ENCODE measurements around the gene SULT1C2.

Gene SULT1C2

GRCh38 chr2:108324531-108325255, 36.0 kb downstream of the SULT1C2 start:
- no peak for DNase-seq (ENCODE audit: low read depth)
- H3K4me3 ChIP-seq (ENCODE audit: low read depth, low read length): no peak overlapping the region
- TF ChIP-seq, protein P1, sequence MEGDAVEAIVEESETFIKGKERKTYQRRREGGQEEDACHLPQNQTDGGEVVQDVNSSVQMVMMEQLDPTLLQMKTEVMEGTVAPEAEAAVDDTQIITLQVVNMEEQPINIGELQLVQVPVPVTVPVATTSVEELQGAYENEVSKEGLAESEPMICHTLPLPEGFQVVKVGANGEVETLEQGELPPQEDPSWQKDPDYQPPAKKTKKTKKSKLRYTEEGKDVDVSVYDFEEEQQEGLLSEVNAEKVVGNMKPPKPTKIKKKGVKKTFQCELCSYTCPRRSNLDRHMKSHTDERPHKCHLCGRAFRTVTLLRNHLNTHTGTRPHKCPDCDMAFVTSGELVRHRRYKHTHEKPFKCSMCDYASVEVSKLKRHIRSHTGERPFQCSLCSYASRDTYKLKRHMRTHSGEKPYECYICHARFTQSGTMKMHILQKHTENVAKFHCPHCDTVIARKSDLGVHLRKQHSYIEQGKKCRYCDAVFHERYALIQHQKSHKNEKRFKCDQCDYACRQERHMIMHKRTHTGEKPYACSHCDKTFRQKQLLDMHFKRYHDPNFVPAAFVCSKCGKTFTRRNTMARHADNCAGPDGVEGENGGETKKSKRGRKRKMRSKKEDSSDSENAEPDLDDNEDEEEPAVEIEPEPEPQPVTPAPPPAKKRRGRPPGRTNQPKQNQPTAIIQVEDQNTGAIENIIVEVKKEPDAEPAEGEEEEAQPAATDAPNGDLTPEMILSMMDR (IDR thresholded peaks at IDR 0.05; ENCODE audit: low read depth, low read length): no peak
- TF ChIP-seq MAX (IDR thresholded peaks at IDR 0.05; ENCODE audit: low read depth, low read length): no peak
- TF ChIP-seq MYC (IDR thresholded peaks at IDR 0.05; ENCODE audit: low read depth, low read length): no peak
- no peak for TF ChIP-seq POLR2A (IDR thresholded peaks at IDR 0.05; ENCODE audit: extremely low read depth, insufficient read length)

DNA sequence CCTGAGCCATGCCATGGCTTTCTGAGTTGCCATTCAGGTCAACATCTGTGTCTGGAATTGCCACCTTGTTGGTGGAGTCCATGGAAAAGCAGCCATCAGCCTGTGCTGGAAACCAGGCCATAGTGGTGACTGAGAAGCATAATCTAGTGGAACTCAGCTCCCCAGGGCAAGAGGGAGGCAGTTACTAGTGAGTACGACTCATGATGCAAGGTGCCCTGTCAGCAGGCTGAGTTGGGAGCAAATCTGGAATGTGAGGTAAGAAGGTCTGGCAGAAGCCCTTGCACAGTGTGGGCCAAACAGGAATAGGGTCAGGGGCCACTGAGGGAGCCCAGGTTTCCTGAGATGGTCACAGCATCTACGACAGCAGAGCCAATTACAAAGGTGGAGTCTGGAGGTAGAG, 37.1 kb downstream of the SULT1C2 start:
- TF ChIP-seq, protein P1 (IDR thresholded peaks at IDR 0.05; ENCODE audit: low read depth, low read length): no peak
- TF ChIP-seq MAX (IDR thresholded peaks at IDR 0.05; ENCODE audit: low read depth, low read length): no peak
- no peak for TF ChIP-seq POLR2A (IDR thresholded peaks at IDR 0.05; ENCODE audit: extremely low read depth, insufficient read length)
- no peak for TF ChIP-seq MYC (IDR thresholded peaks at IDR 0.05; ENCODE audit: low read depth, low read length)
- no peak overlapping the region for H3K4me3 ChIP-seq (ENCODE audit: low read depth, low read length)
- no peak for DNase-seq (ENCODE audit: low read depth)

GRCh38 chr2:108329771-108330170, 41.1 kb downstream of the SULT1C2 start:
- no peak for DNase-seq (ENCODE audit: low read depth)
- TF ChIP-seq MAX (IDR thresholded peaks at IDR 0.05; ENCODE audit: low read depth, low read length) (no peak), POLR2A (IDR thresholded peaks at IDR 0.05; ENCODE audit: extremely low read depth, insufficient read length) (no peak), MYC (IDR thresholded peaks at IDR 0.05; ENCODE audit: low read depth, low read length) (no peak)
- TF ChIP-seq, protein P1 (IDR thresholded peaks at IDR 0.05; ENCODE audit: low read depth, low read length): no peak
- H3K4me3 ChIP-seq (ENCODE audit: low read depth, low read length): no peak overlapping the region

GRCh38 chr2:108330979-108331378, 42.3 kb downstream of the SULT1C2 start:
- H3K4me3 ChIP-seq (ENCODE audit: low read depth, low read length): no peak overlapping the region
- TF ChIP-seq MAX (IDR thresholded peaks at IDR 0.05; ENCODE audit: low read depth, low read length): no peak
- TF ChIP-seq, protein P1 (IDR thresholded peaks at IDR 0.05; ENCODE audit: low read depth, low read length): no peak
- TF ChIP-seq POLR2A (IDR thresholded peaks at IDR 0.05; ENCODE audit: extremely low read depth, insufficient read length): no peak
- no peak for TF ChIP-seq MYC (IDR thresholded peaks at IDR 0.05; ENCODE audit: low read depth, low read length)
- DNase-seq (ENCODE audit: low read depth): peak; percentile 68

DNA sequence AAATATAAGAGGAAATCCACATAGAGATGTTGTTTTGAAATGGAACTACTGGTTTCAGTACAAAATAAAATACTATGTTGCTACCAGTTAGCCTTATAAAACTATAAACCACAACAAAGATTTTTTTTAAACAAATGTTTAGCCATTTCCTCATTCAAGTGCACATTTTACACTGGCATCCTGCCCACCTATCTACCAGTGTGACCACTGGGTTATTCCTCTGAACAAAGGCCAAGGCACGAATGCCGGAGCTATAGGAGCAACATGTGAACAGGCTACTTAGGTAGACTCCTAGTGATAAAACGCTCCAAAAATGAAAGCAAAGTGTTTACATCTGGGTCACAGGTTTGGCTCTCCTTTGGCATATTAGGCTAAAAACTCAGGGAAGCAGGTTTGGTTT, 57.3 kb downstream of the SULT1C2 start:
- TF ChIP-seq MYC (IDR thresholded peaks at IDR 0.05; ENCODE audit: low read depth, low read length): no peak
- TF ChIP-seq POLR2A (IDR thresholded peaks at IDR 0.05; ENCODE audit: extremely low read depth, insufficient read length): no peak
- TF ChIP-seq, protein P1 (IDR thresholded peaks at IDR 0.05; ENCODE audit: low read depth, low read length): no peak
- TF ChIP-seq MAX (IDR thresholded peaks at IDR 0.05; ENCODE audit: low read depth, low read length): no peak
- no peak for DNase-seq (ENCODE audit: low read depth)
- H3K4me3 ChIP-seq (ENCODE audit: low read depth, low read length): no peak overlapping the region

Measured in NB4 (cell line).